Urinary bladder (tissue), 4 donors: ENCODE measurements around the gene YBEY. TPM values are rescaled to one million over a fixed set of nuclear protein-coding genes. Genes with fewer than 3 reads are reported as not detected.

Experiments
- DNase-seq: peaks from one replicate; pipeline ENCODE4 v3.0.0-alpha.2; 2015; ENCODE audit errors: extremely low spot score
- H3K27ac ChIP-seq: one replicate; pipeline ENCODE4 v1.5.1; 2013; ENCODE audit warnings: low read depth, mild to moderate bottlenecking, moderate library complexity
- H3K36me3 ChIP-seq: one replicate; pipeline ENCODE4 v1.6.1; 2013; ENCODE audit warnings: mild to moderate bottlenecking, moderate library complexity; ENCODE audit not compliant: insufficient read depth
- H3K4me1 ChIP-seq: one replicate; pipeline ENCODE4 v1.6.1; 2013; ENCODE audit warnings: mild to moderate bottlenecking, moderate library complexity; ENCODE audit not compliant: insufficient read depth
- H3K4me3 ChIP-seq: one replicate; pipeline ENCODE4 v1.5.1; 2013; ENCODE audit warnings: low read depth, low read length
- WGBS: extraction: QIAGEN DNeasy Blood & Tissue Kit; methylation state at CpG from one replicate; pipeline ENCODE4 v1.1.7; 2013; 5-methylcytosine and 5-hydroxymethylcytosine counted together
- polyA plus RNA-seq: library from polyadenylated mRNA; stranded (reverse); fragments of 200-250 nt; gene quantifications from one replicate; pipeline ENCODE4 v1.2.3, GENCODE V29; 2013
- total RNA-seq: library from RNA; depleted of rRNA; stranded (reverse); fragments of >200 nt; gene quantifications from one replicate; pipeline ENCODE4 v1.2.3, GENCODE V29; 2014
- donor health status: healthy with polysubstance abuse.
- donor health status: healthy.

YBEY gene
- total and polyA plus RNA-seq, 2 donors, result 10.6 to 12.1 TPM

DNA sequence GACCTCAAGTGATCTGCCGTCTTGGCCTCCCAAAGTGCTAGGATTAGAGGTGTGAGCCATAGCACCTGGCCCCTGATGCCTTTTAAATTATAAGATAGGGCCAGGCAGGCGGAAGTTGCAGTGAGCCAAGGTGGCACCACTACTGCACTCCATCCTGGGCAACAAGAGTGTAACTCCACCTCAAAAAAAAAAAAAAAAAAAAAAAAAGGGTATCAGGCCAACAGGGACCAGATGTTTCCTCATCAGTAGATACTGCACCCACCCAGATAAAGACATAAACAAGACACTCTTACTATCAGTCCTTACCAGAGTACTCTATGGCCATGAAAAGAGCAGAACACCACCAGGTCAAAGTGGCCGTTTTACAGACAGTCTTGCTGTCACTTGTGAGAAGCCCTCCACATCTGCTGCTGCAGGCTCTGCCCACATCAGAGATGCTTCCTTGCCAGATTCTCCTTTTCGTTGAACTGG, 34.2 kb downstream of the YBEY start:
- H3K4me1 ChIP-seq, result no peaks in the 10 kb centered on the region
- no peak for DNase-seq
- H3K4me3 ChIP-seq, result no peak overlapping the region
- H3K27ac ChIP-seq, result no peak overlapping the region
- H3K36me3 ChIP-seq, result no peaks in the 10 kb centered on the region
- WGBS, result 52% methylated on average over 4 of the region's 4 CpGs

DNA sequence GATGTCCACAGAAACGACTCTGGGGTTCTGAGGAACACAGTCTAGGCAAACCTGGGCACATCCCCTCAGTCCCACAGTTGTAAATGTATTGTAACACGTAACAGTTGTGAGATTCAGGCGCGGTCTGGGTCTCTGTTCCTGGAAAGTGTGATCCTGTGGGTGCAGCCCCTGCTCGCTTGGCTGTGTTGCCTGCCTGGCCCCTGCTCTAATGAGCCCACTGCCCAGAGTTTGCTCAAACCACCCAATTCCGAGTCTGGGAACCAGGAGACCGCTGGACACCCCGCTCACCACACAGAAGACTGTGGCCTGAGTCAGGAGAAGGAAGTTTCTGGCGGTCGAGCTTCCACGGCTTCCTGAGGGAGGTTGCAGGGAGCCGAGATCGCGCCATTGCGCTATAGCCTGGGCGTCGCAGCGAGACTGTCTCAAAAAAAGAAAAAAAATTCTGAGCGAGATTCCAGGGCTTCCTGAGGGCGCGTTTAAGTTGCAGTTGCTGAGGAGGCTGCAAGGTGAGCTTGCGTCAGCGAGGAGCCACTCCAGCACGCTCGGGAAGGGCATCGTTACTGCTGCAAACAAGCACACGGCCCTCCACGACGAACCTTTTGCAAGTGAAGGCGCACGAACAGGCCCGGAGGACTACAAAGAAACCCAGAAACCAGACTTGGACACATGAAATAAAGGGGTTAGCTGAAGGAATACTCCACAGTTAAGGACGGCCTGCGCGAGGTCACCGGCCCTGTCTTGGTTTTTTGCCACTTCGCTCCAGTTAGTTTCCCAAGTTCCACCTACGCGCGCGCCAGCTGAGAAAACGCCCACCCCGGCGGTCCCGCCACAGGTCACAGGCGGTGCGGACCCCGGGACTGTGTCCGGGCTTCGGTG, 36.4 kb downstream of the YBEY start:
- no peaks in the 10 kb centered on the region for H3K4me1 ChIP-seq
- H3K36me3 ChIP-seq, result no peaks in the 10 kb centered on the region
- no peak overlapping the region for H3K27ac ChIP-seq
- 4% methylated on average over 50 of the region's 50 CpGs for WGBS
- H3K4me3 ChIP-seq, result peak overlapping the region; percentile 54
- DNase-seq, result no peak

DNA sequence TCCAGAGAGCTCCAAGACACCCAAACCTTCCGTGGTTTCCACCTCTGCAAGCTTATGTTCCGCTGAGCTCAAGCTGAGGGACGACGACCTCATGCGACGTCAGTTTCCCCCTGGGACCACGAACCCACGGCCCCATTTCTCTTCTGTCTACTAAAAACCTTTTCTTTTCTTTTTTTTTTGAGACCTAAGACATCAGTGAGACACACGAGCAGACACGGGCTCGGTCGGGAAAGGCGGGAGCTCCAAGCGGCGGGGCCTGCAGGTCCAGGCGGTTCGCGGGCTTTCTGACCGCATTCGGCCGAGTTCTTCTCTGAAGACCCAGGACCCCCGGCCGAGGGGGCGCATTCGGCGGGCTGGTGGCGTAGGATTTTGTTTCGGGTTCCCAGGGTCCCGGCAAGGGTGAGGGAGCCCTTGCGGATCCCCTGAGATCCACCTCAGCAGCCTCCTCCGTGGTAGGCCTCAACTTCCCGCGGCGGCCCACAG, 37.1 kb downstream of the YBEY start:
- DNase-seq, result no peak
- under 1% methylated on average over 34 of the region's 34 CpGs for WGBS
- Histone ChIP-seq H3K4me3 (peak overlapping the region; percentile 54), H3K36me3 (no peaks in the 10 kb centered on the region), H3K27ac (no peak overlapping the region), H3K4me1 (no peaks in the 10 kb centered on the region)

DNA sequence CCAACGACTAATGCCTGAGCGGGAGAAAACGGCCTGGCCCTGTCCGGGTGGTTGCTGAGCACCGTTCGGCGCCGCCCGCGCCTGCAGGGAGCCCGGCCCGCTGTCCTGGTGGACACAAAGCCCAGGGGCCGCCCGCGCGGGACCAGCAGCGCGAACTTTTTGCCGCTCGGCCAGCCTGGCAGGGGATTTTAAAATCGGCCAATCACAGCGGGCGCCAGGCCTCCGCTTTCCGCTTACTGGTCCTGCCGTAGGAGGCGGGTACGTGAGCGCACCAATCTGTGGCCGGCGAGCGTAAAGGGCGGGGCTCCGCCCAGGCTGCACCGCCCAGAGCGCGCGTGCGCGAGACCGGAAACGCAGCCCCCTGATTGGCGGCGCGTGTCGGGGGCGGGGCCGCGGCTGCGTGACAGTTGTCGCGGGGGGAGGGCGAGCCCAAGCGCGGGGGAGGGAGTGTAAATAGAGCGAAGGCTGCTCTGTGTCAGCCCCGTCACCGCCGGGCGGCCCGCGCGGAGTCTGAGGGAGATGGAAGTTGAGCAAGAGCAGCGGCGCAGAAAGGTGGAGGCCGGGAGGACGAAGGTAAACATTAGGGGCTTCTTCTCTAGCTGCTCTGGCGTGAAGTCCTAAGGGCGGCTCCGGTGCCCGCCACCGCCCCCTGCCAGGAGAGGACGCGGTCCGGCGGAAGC, 37.7 kb downstream of the YBEY start, which contains the start of the genes C21orf58 and PCNT:
Gene C21orf58 (minus strand): TSS at position 161 of the 680 bp plus-strand sequence. CDS start 1,132 bp downstream, outside the sequence.
Gene PCNT (plus strand): TSS at position 447 of the 680 bp plus-strand sequence. CDS start 73 bp downstream, at position 520.
- Histone ChIP-seq H3K4me1 (no peaks in the 10 kb centered on the region), H3K27ac (peak within 1 kb of the TSS; percentile 97), H3K4me3 (peak within 1 kb of the TSS; percentile 79), H3K36me3 (no peaks in the 10 kb centered on the region)
- DNase-seq, result peak; percentile 89
- WGBS, result under 1% methylated on average over 76 of the region's 76 CpGs

DNA sequence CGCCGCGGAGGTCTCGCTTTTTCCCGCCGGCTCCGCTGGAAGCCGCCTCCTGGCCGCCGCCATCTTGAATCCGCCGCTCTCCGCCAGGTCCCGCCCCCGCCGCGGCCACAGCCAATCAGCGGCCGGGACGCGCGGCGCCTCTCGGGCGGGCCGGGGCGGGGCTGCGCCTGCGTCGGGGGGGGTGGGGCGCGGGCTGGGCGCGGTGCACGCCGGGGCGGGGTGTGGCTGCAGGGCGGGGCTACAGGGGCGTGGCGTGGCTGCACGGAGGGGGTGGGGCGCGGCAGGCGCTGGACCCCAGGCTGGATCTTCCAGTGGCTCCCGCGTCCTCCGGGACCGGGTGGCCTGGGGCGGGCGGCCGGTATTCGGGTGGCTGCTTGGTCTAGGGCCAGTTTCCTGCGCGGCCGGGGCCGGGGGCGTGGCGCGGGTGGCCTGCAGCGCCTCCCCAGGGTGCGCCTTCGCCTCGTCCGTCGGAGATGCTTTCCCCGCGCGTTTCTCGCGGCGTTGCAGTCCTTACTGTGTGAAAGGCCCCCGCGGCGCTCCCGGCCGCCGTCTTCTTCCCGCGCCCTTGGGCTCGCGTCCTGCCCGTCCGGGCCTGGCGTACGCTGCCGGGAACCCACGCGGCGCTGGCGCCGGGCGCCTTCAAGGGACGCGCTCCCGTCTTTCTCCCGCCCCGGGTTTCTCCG, 38.4 kb downstream of the YBEY start:
- Histone ChIP-seq H3K27ac (peak overlapping the region; percentile 97), H3K4me3 (peak overlapping the region; percentile 79), H3K36me3 (no peaks in the 10 kb centered on the region), H3K4me1 (no peaks in the 10 kb centered on the region)
- DNase-seq, result peak; percentile 51
- under 1% methylated on average over 97 of the region's 98 CpGs for WGBS

DNA sequence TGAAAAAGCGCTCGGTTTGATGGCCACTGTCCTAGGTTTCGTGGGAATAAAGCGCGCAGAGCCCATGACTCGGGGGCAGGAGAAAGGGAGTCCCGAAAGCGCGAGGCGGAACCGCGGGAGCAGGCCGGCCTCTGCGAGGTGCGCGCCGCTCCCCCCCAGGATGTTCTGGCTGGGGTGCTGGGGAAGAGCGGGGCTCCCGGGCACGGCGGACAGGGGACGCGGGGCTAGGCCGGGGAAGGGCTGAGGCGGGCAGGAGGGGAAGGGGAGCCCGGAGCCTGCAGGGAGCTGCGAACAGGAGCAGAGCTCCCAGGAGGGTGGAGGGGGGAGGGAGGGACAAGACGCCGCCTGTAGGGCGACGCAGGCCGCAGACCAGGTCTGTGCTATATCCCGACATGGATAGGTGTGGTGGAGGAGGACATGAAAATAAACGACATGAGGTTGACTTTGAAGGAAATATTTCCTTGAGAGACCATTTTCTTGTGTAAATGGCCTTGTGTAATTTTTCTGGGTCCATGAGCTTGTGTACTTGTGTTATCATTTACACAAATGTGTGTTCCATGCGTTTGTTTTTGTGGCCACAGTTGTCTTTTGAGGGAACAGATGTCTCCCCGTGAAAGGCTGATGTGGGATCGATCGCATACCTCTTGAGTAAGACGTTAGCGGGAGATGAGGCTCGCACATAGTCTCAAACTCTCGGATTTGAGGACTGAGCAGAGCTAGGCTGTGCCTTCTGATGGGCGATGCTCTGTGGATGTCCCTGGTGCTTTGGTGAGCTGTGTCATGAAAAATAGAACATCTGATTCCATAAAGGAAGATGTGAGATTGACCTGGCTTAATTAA, 39.2 kb downstream of the YBEY start:
- peak overlapping the region; percentile 90 for H3K27ac ChIP-seq
- H3K36me3 ChIP-seq, result no peaks in the 10 kb centered on the region
- H3K4me3 ChIP-seq, result peak overlapping the region; percentile 79
- no peaks in the 10 kb centered on the region for H3K4me1 ChIP-seq
- DNase-seq, result no peak
- 8% methylated on average over 42 of the region's 43 CpGs for WGBS

DNA sequence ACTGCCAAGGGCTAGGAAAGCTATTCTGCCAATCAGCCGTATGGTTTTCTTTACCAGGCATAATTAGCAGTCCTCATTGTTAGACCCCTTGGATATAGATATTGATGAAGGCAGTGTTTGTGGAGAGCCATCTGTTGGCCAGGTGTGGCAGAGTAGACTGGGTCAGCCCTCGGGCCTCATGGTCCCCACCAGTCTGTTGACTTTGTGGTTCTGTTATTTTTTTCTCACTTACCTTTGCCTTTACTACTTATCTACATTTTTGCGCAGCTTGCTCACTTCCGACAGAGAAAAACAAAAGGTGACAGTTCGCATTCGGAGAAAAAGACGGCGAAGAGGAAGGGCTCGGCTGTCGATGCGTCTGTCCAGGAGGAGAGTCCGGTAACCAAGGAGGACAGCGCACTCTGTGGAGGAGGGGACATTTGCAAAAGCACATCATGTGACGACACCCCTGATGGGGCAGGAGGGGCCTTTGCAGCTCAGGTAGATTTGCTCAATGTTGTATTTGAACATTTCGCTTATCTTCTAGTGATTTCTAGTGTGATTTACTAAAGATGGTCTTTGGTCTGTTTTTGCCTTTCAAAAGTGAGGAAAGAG, 40.1 kb downstream of the YBEY start:
- no peaks in the 10 kb centered on the region for H3K4me1 ChIP-seq
- no peaks in the 10 kb centered on the region for H3K36me3 ChIP-seq
- no peak overlapping the region for H3K27ac ChIP-seq
- H3K4me3 ChIP-seq, result no peak overlapping the region
- WGBS, result 87% methylated on average over 15 of the region's 15 CpGs
- DNase-seq, result no peak

DNA sequence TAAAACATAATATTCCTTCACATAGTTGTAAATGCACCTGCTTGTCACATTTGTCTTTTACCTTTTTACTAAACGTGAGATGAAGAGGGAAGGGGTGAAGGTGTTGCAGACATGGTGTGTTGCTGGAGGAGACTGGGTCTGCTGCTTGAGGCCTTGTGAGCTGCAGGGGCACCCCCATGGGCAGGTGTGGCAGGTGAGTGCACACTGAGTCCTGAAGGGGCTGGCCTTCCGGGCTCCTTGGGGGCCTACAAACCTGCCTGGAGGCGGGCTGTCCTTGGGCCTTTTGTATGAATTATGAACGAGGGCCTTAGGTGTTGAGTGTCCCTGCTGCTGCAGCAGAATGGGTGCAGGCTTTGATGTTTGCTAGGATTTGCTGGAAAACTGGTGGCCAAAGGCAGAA, 41.6 kb downstream of the YBEY start:
- DNase-seq, result no peak
- Histone ChIP-seq H3K36me3 (no peaks in the 10 kb centered on the region), H3K27ac (no peak overlapping the region), H3K4me3 (no peak overlapping the region), H3K4me1 (no peaks in the 10 kb centered on the region)
- WGBS, result 70% methylated on average over 4 of the region's 4 CpGs

DNA sequence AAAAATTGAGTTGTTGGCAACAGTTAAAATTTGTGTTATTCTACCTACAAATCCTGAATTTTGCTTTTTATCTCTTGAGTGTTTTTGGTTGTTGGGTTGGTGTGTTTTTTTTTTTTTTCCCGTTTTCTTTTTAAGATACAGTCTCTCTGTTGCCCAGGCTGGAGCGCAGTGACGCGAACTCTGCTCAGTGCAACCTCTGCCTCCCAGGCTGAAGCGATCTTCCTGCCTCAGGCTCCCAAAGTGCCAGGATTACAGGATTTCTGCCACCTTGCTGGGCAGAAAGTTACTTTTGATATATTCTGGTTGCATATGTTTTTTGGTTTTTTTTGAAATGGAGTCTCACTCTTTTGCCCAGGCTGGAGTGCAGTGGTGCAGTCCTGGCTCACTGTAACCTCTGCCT, 42.0 kb downstream of the YBEY start:
- no peaks in the 10 kb centered on the region for H3K36me3 ChIP-seq
- H3K27ac ChIP-seq, result no peak overlapping the region
- 79% methylated on average over 5 of the region's 5 CpGs for WGBS
- no peaks in the 10 kb centered on the region for H3K4me1 ChIP-seq
- DNase-seq, result no peak
- H3K4me3 ChIP-seq, result no peak overlapping the region

DNA sequence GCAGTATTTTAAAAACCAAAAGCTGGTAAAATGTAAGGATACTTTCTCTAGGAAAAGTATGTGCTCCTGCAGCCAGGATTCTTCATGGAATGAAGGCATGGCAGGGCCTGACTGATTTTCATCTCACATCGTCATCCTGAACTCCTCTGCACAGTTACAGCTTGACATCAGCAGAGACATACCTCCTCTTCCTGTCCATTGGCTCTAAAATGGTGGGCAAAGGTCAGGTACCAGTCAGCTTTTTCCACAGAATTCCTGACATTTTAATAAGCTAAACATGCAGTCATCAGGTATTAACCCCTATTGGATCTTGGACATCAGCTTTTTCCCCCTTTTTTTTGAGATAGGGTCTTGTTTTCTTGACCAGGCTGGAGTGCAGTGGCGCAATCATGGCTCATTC, 43.7 kb downstream of the YBEY start:
- no peak for DNase-seq

DNA sequence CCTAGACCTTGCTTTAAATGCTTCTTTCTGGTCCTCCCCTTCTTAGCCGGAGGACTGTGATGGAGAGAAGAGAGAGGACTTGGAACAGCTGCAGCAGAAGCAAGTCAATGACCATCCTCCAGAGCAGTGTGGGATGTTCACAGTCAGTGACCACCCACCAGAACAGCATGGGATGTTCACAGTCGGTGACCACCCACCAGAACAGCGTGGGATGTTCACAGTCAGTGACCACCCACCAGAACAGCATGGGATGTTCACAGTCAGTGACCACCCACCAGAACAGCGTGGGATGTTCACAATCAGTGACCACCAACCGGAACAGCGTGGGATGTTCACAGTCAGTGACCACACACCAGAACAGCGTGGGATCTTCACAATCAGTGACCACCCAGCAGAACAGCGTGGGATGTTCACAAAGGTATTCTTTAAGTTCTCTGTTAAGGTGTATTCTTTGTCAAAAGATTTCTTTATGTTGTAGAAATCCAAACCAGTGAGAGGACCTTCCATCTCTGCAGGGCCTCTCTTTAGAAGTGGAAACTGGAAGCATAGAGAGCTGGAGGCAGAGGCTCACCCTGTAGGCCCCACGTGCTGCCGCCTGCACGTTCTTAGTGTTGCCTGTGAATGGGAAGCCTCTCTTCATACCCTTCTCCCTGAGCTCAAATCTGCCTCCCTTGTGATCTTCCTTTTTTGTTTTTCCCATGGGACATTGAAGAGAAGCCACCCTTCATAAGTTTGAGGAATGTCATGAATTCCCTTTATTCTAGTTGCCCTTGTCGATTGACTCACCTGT, 48.4 kb downstream of the YBEY start:
- no peak for DNase-seq
- Histone ChIP-seq H3K27ac (no peak overlapping the region), H3K4me1 (no peaks in the 10 kb centered on the region), H3K36me3 (peaks cover 4% of the 10 kb centered on the region), H3K4me3 (no peak overlapping the region)
- WGBS, result 94% methylated on average over 12 of the region's 12 CpGs

More for the DNA sequence above, 43.7 kb downstream of the YBEY start:
- H3K36me3 ChIP-seq, result peaks cover 2% of the 10 kb centered on the region
- no peak overlapping the region for H3K27ac ChIP-seq
- 97% methylated on average over 2 of the region's 2 CpGs for WGBS
- H3K4me1 ChIP-seq, result no peaks in the 10 kb centered on the region
- no peak overlapping the region for H3K4me3 ChIP-seq

DNA sequence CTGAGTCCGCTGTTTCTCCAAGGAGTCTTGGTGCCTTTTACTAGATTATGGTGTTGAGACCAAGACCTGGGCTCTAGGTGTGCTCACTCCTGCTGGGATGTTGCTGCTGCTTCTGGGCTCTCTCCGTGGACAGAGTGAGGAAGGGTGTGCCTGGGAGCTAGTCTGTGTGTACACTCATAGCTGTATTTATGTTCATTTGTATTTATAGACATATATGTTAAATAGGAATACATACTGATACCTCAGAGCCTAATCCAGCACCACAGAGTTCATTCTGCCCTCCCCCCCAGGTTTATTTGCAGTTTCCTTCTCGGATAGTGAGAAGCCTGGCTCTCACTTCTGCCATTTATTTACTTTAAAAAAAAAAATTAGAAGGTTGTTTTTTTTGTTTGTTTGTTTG, 50.5 kb downstream of the YBEY start:
- H3K36me3 ChIP-seq, result peaks cover 4% of the 10 kb centered on the region
- 91% methylated on average over 3 of the region's 3 CpGs for WGBS
- DNase-seq, result no peak

More for the DNA sequence above, 50.5 kb downstream of the YBEY start:
- no peaks in the 10 kb centered on the region for H3K4me1 ChIP-seq
- H3K4me3 ChIP-seq, result no peak overlapping the region
- no peak overlapping the region for H3K27ac ChIP-seq
